Hepatocyte (in vitro differentiated cells): ENCODE measurements around the gene BLM.

ENCODE experiments used
- EZH2 ChIP-seq: fragments of 200-600 bp; sonication (generic); IDR thresholded peaks from 2 replicates; pipeline ENCODE4 v1.6.1; 2016; ENCODE audit warnings: antibody characterized with exemption, mild to moderate bottlenecking, borderline replicate concordance
- TF ChIP-seq, protein P1 (sequence below): fragments of 200-600 bp; sonication (generic); IDR thresholded peaks from 2 replicates; pipeline ENCODE4 v1.5.1; 2016; ENCODE audit warnings: antibody characterized with exemption, mild to moderate bottlenecking; ENCODE audit not compliant: poor library complexity

DNA sequence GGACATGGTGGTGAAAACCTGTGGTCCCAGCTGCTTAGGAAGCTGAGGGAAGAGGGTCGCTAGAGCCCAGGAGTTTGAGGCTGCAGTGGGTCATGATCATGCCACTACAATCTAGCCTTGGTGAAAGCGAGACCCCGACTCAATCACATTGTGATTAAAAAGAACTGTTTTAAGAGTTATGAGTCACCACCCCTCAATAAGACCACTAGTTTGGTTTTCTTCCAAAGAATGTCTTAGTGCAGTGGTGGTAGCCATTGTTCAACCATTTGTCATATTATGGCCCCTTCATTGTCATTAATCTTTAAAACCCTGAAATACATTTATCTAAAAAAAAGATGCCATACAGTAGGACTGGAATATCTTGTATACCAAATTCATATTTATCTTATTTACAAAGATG lies 48.8 kb downstream of the BLM start:
- TF ChIP-seq EZH2 = no peak
- TF ChIP-seq, protein P1, sequence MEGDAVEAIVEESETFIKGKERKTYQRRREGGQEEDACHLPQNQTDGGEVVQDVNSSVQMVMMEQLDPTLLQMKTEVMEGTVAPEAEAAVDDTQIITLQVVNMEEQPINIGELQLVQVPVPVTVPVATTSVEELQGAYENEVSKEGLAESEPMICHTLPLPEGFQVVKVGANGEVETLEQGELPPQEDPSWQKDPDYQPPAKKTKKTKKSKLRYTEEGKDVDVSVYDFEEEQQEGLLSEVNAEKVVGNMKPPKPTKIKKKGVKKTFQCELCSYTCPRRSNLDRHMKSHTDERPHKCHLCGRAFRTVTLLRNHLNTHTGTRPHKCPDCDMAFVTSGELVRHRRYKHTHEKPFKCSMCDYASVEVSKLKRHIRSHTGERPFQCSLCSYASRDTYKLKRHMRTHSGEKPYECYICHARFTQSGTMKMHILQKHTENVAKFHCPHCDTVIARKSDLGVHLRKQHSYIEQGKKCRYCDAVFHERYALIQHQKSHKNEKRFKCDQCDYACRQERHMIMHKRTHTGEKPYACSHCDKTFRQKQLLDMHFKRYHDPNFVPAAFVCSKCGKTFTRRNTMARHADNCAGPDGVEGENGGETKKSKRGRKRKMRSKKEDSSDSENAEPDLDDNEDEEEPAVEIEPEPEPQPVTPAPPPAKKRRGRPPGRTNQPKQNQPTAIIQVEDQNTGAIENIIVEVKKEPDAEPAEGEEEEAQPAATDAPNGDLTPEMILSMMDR = no peak
